ENCODE data around the gene PPP2R2C. TPM values are rescaled to one million over a fixed set of nuclear protein-coding genes. Genes with fewer than 3 reads are reported as not detected.

The PPP2R2C gene
- total and polyA plus RNA-seq, 2 experiments from 2014 or later: not detected

- Histone ChIP-seq H3F3A (ENCODE audit: insufficient read depth) (no peaks in the 10 kb centered on the region), H3K9me2 (ENCODE audit: insufficient read depth) (no peaks in the 10 kb centered on the region), H3K4me3 (no peak overlapping the region), H3K9ac (no peak overlapping the region), H3K4me2 (ENCODE audit: unreplicated experiment) (no peak overlapping the region), H3K36me3 (ENCODE audit: low read depth) (no peaks in the 10 kb centered on the region), H3K27me3 (replicated peaks; ENCODE audit: insufficient read depth) (peaks cover 16% of the 10 kb centered on the region), H2AFZ (no peak overlapping the region), H4K20me1 (ENCODE audit: insufficient read depth) (no peaks in the 10 kb centered on the region), H3K79me2 (ENCODE audit: insufficient read depth) (no peaks in the 10 kb centered on the region), H3K4me1 (ENCODE audit: insufficient read depth) (no peaks in the 10 kb centered on the region), H3K9me3 (ENCODE audit: low read depth) (no peaks in the 10 kb centered on the region), H3K27ac (no peak overlapping the region)
- TF ChIP-seq EZH2phosphoT487 (IDR thresholded peaks at IDR 0.05; ENCODE audit: insufficient read depth, low read depth) (no peak), EZH2 (IDR thresholded peaks at IDR 0.05; ENCODE audit: insufficient read depth, poor library complexity, severe bottlenecking) (no peak)
- WGBS, 2 experiments (ENCODE audit: low coverage in 1 of 2, low lambda C conversion rate in 2 of 2, missing lambda C conversion rate in 2 of 2): 37 to 53% methylated on average over 6 of the region's 6 CpGs
- no peak for DNase-seq
- in situ Hi-C loops (cut with MboI): no loop called here
These were observed 114.9 kb downstream of the PPP2R2C start for GRCh38 chr4:6357476-6357875.

- H3K9me2 ChIP-seq (ENCODE audit: insufficient read depth): no peaks in the 10 kb centered on the region
- no peak for DNase-seq
- H4K20me1 ChIP-seq (ENCODE audit: insufficient read depth): no peaks in the 10 kb centered on the region
- H2AFZ ChIP-seq: no peak overlapping the region
- H3K27ac ChIP-seq: no peak overlapping the region
- H3K79me2 ChIP-seq (ENCODE audit: insufficient read depth): no peaks in the 10 kb centered on the region
- H3F3A ChIP-seq (ENCODE audit: insufficient read depth): no peaks in the 10 kb centered on the region
- H3K9ac ChIP-seq: no peak overlapping the region
- peaks cover 16% of the 10 kb centered on the region for H3K27me3 ChIP-seq (replicated peaks; ENCODE audit: insufficient read depth)
- H3K9me3 ChIP-seq (ENCODE audit: low read depth): no peaks in the 10 kb centered on the region
- in situ Hi-C loops (cut with MboI): no loop called here
- no peak overlapping the region for H3K4me2 ChIP-seq (ENCODE audit: unreplicated experiment)
- 62 to 63% methylated on average over 11 of the region's 11 CpGs for WGBS, 2 experiments (ENCODE audit: low coverage in 1 of 2, low lambda C conversion rate in 2 of 2, missing lambda C conversion rate in 2 of 2)
- no peak overlapping the region for H3K4me3 ChIP-seq
- no peaks in the 10 kb centered on the region for H3K4me1 ChIP-seq (ENCODE audit: insufficient read depth)
- TF ChIP-seq EZH2phosphoT487 (IDR thresholded peaks at IDR 0.05; ENCODE audit: insufficient read depth, low read depth): no peak
- no peak for TF ChIP-seq EZH2 (IDR thresholded peaks at IDR 0.05; ENCODE audit: insufficient read depth, poor library complexity, severe bottlenecking)
- no peaks in the 10 kb centered on the region for H3K36me3 ChIP-seq (ENCODE audit: low read depth)
These were observed 116.3 kb downstream of the PPP2R2C start for GRCh38 chr4:6356076-6356560.

DNA sequence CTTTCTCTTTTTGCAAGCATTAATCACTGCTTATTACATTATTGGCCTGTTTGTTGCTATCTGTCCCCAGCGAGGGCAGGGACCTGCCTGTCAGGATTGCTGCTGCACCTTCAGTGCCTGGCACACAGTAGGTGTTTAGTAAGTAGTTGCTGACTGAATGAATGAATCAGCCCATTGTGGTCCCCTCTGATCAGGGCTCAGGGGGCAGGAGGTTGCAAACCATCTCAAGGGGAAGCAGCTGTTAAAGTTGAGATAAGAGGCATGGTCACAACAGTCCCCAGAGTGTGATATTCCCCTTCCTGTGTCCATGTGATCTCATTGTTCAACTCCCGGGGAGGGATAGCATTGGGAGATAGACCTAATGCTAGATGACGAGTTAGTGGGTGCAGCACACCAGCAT, 117.4 kb downstream of the PPP2R2C start:
- Histone ChIP-seq H3K27ac (no peak overlapping the region), H3K36me3 (ENCODE audit: low read depth) (no peaks in the 10 kb centered on the region), H3K4me2 (ENCODE audit: unreplicated experiment) (no peak overlapping the region), H3K4me3 (no peak overlapping the region), H3F3A (ENCODE audit: insufficient read depth) (no peaks in the 10 kb centered on the region), H3K4me1 (ENCODE audit: insufficient read depth) (no peaks in the 10 kb centered on the region), H4K20me1 (ENCODE audit: insufficient read depth) (no peaks in the 10 kb centered on the region), H2AFZ (no peak overlapping the region), H3K27me3 (replicated peaks; ENCODE audit: insufficient read depth) (peaks cover 14% of the 10 kb centered on the region; the same call in 1 of the 2 replicates), H3K9ac (no peak overlapping the region), H3K79me2 (ENCODE audit: insufficient read depth) (no peaks in the 10 kb centered on the region), H3K9me3 (ENCODE audit: low read depth) (no peaks in the 10 kb centered on the region), H3K9me2 (ENCODE audit: insufficient read depth) (no peaks in the 10 kb centered on the region)
- TF ChIP-seq EZH2 (IDR thresholded peaks at IDR 0.05; ENCODE audit: insufficient read depth, poor library complexity, severe bottlenecking) (no peak), EZH2phosphoT487 (IDR thresholded peaks at IDR 0.05; ENCODE audit: insufficient read depth, low read depth) (no peak)
- no peak for DNase-seq
- in situ Hi-C loops (cut with MboI): no loop called here
- WGBS, 2 experiments (ENCODE audit: low coverage in 1 of 2, low lambda C conversion rate in 2 of 2, missing lambda C conversion rate in 2 of 2): 50 to 65% methylated on average over 3 of the region's 3 CpGs

GRCh38 chr4:6354626-6355025, 117.8 kb downstream of the PPP2R2C start:
- Histone ChIP-seq H3K27me3 (replicated peaks; ENCODE audit: insufficient read depth) (peaks cover 14% of the 10 kb centered on the region; the same call in 1 of the 2 replicates), H3K4me3 (no peak overlapping the region), H3K79me2 (ENCODE audit: insufficient read depth) (no peaks in the 10 kb centered on the region), H4K20me1 (ENCODE audit: insufficient read depth) (no peaks in the 10 kb centered on the region), H3K9me3 (ENCODE audit: low read depth) (no peaks in the 10 kb centered on the region), H3K9ac (no peak overlapping the region), H3K4me1 (ENCODE audit: insufficient read depth) (no peaks in the 10 kb centered on the region), H2AFZ (no peak overlapping the region), H3K9me2 (ENCODE audit: insufficient read depth) (no peaks in the 10 kb centered on the region), H3K4me2 (ENCODE audit: unreplicated experiment) (no peak overlapping the region), H3F3A (ENCODE audit: insufficient read depth) (no peaks in the 10 kb centered on the region), H3K36me3 (ENCODE audit: low read depth) (no peaks in the 10 kb centered on the region), H3K27ac (no peak overlapping the region)
- in situ Hi-C loops (cut with MboI): no loop called here
- no peak for DNase-seq
- TF ChIP-seq EZH2 (IDR thresholded peaks at IDR 0.05; ENCODE audit: insufficient read depth, poor library complexity, severe bottlenecking): no peak
- no peak for TF ChIP-seq EZH2phosphoT487 (IDR thresholded peaks at IDR 0.05; ENCODE audit: insufficient read depth, low read depth)
- WGBS, 2 experiments (ENCODE audit: low coverage in 1 of 2, low lambda C conversion rate in 2 of 2, missing lambda C conversion rate in 2 of 2): 58 to 59% methylated on average over 6 to 8 of the region's 8 CpGs

GRCh38 chr4:6354119-6354518, 118.3 kb downstream of the PPP2R2C start:
- Histone ChIP-seq H3K9me3 (ENCODE audit: low read depth) (no peaks in the 10 kb centered on the region), H3K4me2 (ENCODE audit: unreplicated experiment) (no peak overlapping the region), H3F3A (ENCODE audit: insufficient read depth) (no peaks in the 10 kb centered on the region), H3K79me2 (ENCODE audit: insufficient read depth) (no peaks in the 10 kb centered on the region), H3K4me3 (no peak overlapping the region), H3K36me3 (ENCODE audit: low read depth) (no peaks in the 10 kb centered on the region), H4K20me1 (ENCODE audit: insufficient read depth) (no peaks in the 10 kb centered on the region), H2AFZ (no peak overlapping the region), H3K27me3 (replicated peaks; ENCODE audit: insufficient read depth) (peaks cover 13% of the 10 kb centered on the region; the same call in 1 of the 2 replicates), H3K4me1 (ENCODE audit: insufficient read depth) (no peaks in the 10 kb centered on the region), H3K9me2 (ENCODE audit: insufficient read depth) (no peaks in the 10 kb centered on the region), H3K9ac (no peak overlapping the region), H3K27ac (no peak overlapping the region)
- no peak for DNase-seq
- TF ChIP-seq EZH2 (IDR thresholded peaks at IDR 0.05; ENCODE audit: insufficient read depth, poor library complexity, severe bottlenecking) (no peak), EZH2phosphoT487 (IDR thresholded peaks at IDR 0.05; ENCODE audit: insufficient read depth, low read depth) (no peak)
- WGBS, 2 experiments (ENCODE audit: low coverage in 1 of 2, low lambda C conversion rate in 2 of 2, missing lambda C conversion rate in 2 of 2): 6 to 9% methylated on average over 15 of the region's 15 CpGs
- in situ Hi-C loops (cut with MboI): no loop called here
